RWPE2 (cell line): Measurements from ENCODE around the gene NXPE1.
"Not testable (repeated sequence)": the region's sequence is repeated elsewhere in the genome, so short reads cannot be mapped to it uniquely, and the experiment has no call there.

Experiments used
- ATAC-seq: fragments of 200-7000 bp; cut with Tn5 transposase; 3 replicates; pipeline ENCODE4 v1.9.1; 2021; ENCODE audit warnings: low read depth
- DNase-seq: peaks from one replicate; pipeline ENCODE4 v3.0.0-alpha.2; 2020; ENCODE audit warnings: low spot score
- H3K27ac ChIP-seq: fragments of 450-650 bp; 2 replicates; pipeline ENCODE4 v1.5.1; 2017; ENCODE audit warnings: mild to moderate bottlenecking; ENCODE audit not compliant: poor library complexity, severe bottlenecking
- H3K27me3 ChIP-seq: fragments of 250-450 bp; sonication (Bioruptor Pico); 2 replicates; pipeline ENCODE4 v1.5.1; 2021; ENCODE audit warnings: mild to moderate bottlenecking, moderate library complexity; ENCODE audit not compliant: insufficient read depth, poor library complexity, severe bottlenecking
- H3K36me3 ChIP-seq: fragments of 250-450 bp; sonication (Bioruptor Pico); 2 replicates; pipeline ENCODE4 v1.5.1; 2020; ENCODE audit warnings: low read depth, mild to moderate bottlenecking, moderate library complexity
- H3K4me1 ChIP-seq: fragments of 250-450 bp; sonication (Bioruptor Pico); 2 replicates; pipeline ENCODE4 v1.5.1; 2021; ENCODE audit warnings: mild to moderate bottlenecking, moderate library complexity; ENCODE audit not compliant: insufficient read depth, poor library complexity, severe bottlenecking
- H3K4me3 ChIP-seq: fragments of 250-450 bp; sonication (Bioruptor Pico); 2 replicates; pipeline ENCODE4 v1.5.1; 2021; ENCODE audit warnings: mild to moderate bottlenecking, moderate library complexity; ENCODE audit not compliant: severe bottlenecking
- H3K9me3 ChIP-seq: fragments of 250-450 bp; sonication (Bioruptor Pico); 2 replicates; pipeline ENCODE4 v1.5.1; 2021; ENCODE audit warnings: mild to moderate bottlenecking, moderate library complexity; ENCODE audit not compliant: severe bottlenecking
- CTCF ChIP-seq: fragments of 450-650 bp; IDR thresholded peaks from one replicate; pipeline ENCODE4 v1.5.1; 2017; ENCODE audit warnings: mild to moderate bottlenecking, moderate library complexity; ENCODE audit not compliant: poor library complexity, severe bottlenecking

NXPE1 gene

GRCh38 chr11:114559425-114560310 lies at the start of gene NXPE1:
TSS of gene NXPE1 (minus strand) at chr11:114559881. CDS start at chr11:114551201, 8,680 bp downstream.
- Histone ChIP-seq H3K4me3 (no peak within 1 kb of the TSS), H3K9me3 (no peaks in the 10 kb centered on the region), H3K36me3 (no peaks in the 10 kb centered on the region), H3K4me1 (peaks cover 11% of the 10 kb centered on the region), H3K27me3 (no peaks in the 10 kb centered on the region), H3K27ac (no peak within 1 kb of the TSS)
- TF ChIP-seq CTCF = no peak
- DNase-seq (no peak), ATAC-seq (no peak)

DNA sequence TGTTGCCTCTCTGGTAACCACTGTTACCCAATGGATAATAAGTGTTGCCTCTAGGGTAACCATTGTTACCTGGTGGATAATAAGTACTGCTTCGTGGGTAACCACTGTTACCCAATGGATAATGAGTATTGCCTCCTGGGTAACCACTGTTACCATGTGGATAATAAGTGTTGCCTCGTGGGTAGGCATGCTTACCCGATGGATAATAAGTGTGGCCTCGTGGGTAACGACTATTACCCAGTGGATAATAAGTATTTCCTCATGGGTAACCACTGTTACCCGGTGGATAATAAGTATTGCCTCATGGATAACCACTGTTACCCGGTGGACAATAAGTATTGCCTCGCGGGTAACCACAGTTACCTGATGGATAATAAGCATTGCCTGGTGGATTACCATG lies 49.7 kb upstream of the NXPE1 start:
- DNase-seq = no peak
- H3K9me3 ChIP-seq = no peaks in the 10 kb centered on the region

GRCh38 chr11:114608605-114609004 lies 48.9 kb upstream of the NXPE1 start:
- H3K4me3 ChIP-seq = not testable (repeated sequence)

More for the DNA sequence above, 49.7 kb upstream of the NXPE1 start:
- Histone ChIP-seq H3K27me3 (no peaks in the 10 kb centered on the region), H3K4me3 (no peak overlapping the region), H3K27ac (no peak overlapping the region), H3K36me3 (no peaks in the 10 kb centered on the region), H3K4me1 (no peaks in the 10 kb centered on the region)
- TF ChIP-seq CTCF = no peak
- ATAC-seq = no peak

DNA sequence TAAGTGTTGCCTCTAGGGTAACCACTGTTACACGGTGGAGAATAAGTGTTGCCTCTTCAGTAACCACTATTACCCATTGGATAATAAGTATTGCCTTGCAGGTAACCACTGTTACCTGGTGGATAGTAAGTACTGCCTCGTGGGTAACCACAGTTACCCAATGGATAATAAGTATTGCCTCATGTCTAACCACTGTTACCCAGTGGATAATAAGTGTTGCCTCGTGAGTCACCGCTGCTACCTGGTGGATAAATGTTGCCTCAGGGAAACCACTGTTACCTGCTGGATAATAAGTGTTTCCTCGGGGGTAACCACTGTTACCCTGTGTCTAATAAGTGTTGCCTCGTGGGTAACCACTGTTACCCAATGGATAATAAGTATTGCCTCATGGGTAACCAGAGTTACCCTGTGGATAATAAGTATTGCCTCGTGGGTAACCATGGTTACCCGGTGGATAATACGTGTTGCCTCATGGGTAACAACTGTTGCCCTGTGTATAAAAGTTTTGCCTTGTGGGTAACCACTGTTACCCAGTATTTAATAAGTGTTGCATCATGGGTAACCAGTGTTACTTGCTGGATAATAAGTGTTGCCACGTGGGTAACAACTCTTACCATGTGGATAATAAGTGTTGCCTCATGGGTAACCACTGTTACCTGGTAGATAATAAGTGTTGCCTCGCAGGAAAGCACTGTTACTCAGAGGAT lies 48.2 kb upstream of the NXPE1 start:
- H3K27ac ChIP-seq = no peak overlapping the region
- H3K27me3 ChIP-seq = no peaks in the 10 kb centered on the region
- no peaks in the 10 kb centered on the region for H3K36me3 ChIP-seq
- H3K4me3 ChIP-seq = no peak overlapping the region
- ATAC-seq (no peak), DNase-seq (no peak)
- no peak for TF ChIP-seq CTCF
- H3K4me1 ChIP-seq = no peaks in the 10 kb centered on the region
- H3K9me3 ChIP-seq = no peaks in the 10 kb centered on the region

More at GRCh38 chr11:114608605-114609004, 48.9 kb upstream of the NXPE1 start:
- H3K36me3 ChIP-seq, DNase-seq, ATAC-seq, H3K4me1 ChIP-seq, H3K27ac ChIP-seq, H3K9me3 ChIP-seq, H3K27me3 ChIP-seq: not testable (repeated sequence)

DNA sequence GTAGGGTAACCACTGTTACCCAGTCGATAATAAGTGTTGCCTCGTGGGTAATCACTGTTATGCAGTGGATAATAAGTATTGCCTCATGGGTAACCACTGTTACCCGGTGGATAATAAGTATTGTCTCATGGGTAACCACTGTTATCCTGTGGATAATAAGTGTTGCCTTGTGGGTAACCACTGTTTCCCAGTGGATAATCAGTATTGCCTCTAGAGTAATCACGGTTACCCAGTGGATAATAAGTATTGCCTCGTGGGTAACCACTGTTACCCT lies 47.1 kb upstream of the NXPE1 start:
- not testable (repeated sequence) for H3K36me3 ChIP-seq, H3K4me1 ChIP-seq, H3K27me3 ChIP-seq, H3K9me3 ChIP-seq, ATAC-seq, H3K27ac ChIP-seq, DNase-seq, H3K4me3 ChIP-seq
